AG04450 (cell line): Measurements from ENCODE around the gene ZNF142. TPM values are rescaled to one million over a fixed set of nuclear protein-coding genes. Genes with fewer than 3 reads are reported as not detected.

ENCODE experiments used
- CTCF ChIA-PET: fragments of 300-600, 350-600 bp; formaldehyde crosslinking; extraction: SDS; loops from one replicate; lab custom pipeline; 2022; ENCODE audit warnings: antibody characterized with exemption, inconsistent platforms; lab: Charles Lee
- POLR2A ChIA-PET: fragments of 350-600 bp; formaldehyde crosslinking; extraction: SDS; loops from one replicate; lab custom pipeline; 2021; ENCODE audit warnings: antibody characterized with exemption, inconsistent platforms; lab: Yijun Ruan, JAX
- DNase-seq: peaks from one replicate; pipeline ENCODE4 v3.0.0-alpha.2; 2011; ENCODE audit warnings: low read depth, low spot score
- H3K27ac ChIP-seq: one replicate; pipeline ENCODE4 v1.5.1; 2012; ENCODE audit warnings: low read depth, low read length, control low read depth
- H3K27me3 ChIP-seq: one replicate; pipeline ENCODE4 v1.6.0; 2012; ENCODE audit warnings: low read length; ENCODE audit not compliant: control insufficient read depth, insufficient read depth
- H3K4me3 ChIP-seq: 2 replicates; pipeline ENCODE4 v1.5.1; 2011; ENCODE audit warnings: mild to moderate bottlenecking, low read depth, low read length, control low read depth
- H3K9me3 ChIP-seq: 2 replicates; pipeline ENCODE4 v1.5.1; 2012; ENCODE audit warnings: low read length; ENCODE audit not compliant: control insufficient read depth, insufficient read depth
- CTCF ChIP-seq: IDR thresholded peaks from 2 replicates; pipeline ENCODE4 v1.5.1; 2011; ENCODE audit warnings: low read depth, low read length, control low read depth, inconsistent platforms
- polyA plus RNA-seq: library from polyadenylated mRNA; depleted of rRNA; stranded (reverse); fragments of >200 nt; gene quantifications from 2 replicates; pipeline ENCODE4 v1.2.3, GENCODE V29; 2011

Gene ZNF142
- polyA plus RNA-seq, 1 experiment, result 3.5 TPM

GRCh38 chr2:218627939-218628338, 31.5 kb downstream of the ZNF142 start:
- Histone ChIP-seq H3K4me3 (no peak overlapping the region), H3K9me3 (no peaks in the 10 kb centered on the region), H3K27ac (no peak overlapping the region), H3K27me3 (no peaks in the 10 kb centered on the region)
- ChIA-PET CTCF (interaction anchor here (1.2 kb wide), 1 partner anchor 20 kb away, joined by 6 read pairs; no protein-coding TSS in a partner anchor), POLR2A (interaction anchor here (0.9 kb wide), 1 partner anchor 32 kb away, joined by 3 read pairs; the partner anchor contains the start of genes BCS1L and ZNF142)
- DNase-seq, result no peak
- no peak for TF ChIP-seq CTCF

DNA sequence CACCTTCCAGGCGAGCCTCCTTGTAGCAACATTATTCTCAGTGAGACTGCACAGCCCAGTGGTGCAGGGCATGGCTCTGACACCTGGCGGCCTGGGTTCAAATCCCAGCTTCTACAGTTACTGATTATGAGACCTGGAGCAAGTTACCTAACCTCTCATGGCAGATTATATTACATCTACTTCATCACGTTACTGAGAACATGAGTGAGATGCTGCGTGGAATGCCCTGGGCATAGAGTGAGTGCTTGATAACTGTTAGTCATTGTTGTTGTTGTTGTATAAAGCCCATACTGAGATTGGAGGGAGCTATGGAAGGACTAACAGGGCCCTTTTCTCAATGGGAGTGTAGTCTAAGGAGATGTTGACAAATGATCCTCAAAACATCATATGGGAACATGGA, 33.1 kb downstream of the ZNF142 start:
- no peak for TF ChIP-seq CTCF
- ChIA-PET CTCF (no interaction called here), POLR2A (interaction anchor here (0.7 kb wide), 1 partner anchor 20 kb away, joined by 3 read pairs; no protein-coding TSS in a partner anchor)
- Histone ChIP-seq H3K27me3 (no peaks in the 10 kb centered on the region), H3K4me3 (no peak overlapping the region), H3K27ac (no peak overlapping the region), H3K9me3 (no peaks in the 10 kb centered on the region)
- no peak for DNase-seq

DNA sequence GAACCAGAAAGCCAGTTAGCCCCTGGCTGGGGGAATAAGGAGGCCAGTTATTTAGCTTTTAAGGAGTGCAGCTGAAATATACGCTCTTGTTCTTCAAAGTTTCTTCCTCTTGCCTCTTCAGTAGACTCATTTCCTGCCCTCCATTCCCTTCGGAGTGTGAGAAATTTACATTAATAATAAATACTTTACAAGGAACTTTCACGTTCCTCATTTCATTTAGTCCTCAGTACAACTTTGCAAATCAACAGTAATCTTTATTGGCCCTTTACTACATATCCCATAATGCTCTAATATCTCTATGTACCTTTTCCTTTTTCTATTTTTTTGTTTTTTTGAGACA, 36.1 kb downstream of the ZNF142 start:
- no peaks in the 10 kb centered on the region for H3K9me3 ChIP-seq
- no peaks in the 10 kb centered on the region for H3K27me3 ChIP-seq
- CTCF ChIA-PET, result no interaction called here
- no peak overlapping the region for H3K4me3 ChIP-seq
- H3K27ac ChIP-seq, result no peak overlapping the region
- POLR2A ChIA-PET, result interaction anchor here (0.9 kb wide), 1 partner anchor 15 kb away, joined by 4 read pairs; the partner anchor contains the start of gene PLCD4
- no peak for DNase-seq
- TF ChIP-seq CTCF, result no peak

GRCh38 chr2:218622606-218623365, 36.6 kb downstream of the ZNF142 start:
- no peak for TF ChIP-seq CTCF
- Histone ChIP-seq H3K27me3 (no peaks in the 10 kb centered on the region), H3K4me3 (no peak overlapping the region), H3K9me3 (no peaks in the 10 kb centered on the region), H3K27ac (no peak overlapping the region)
- ChIA-PET CTCF (interaction anchor here (0.7 kb wide), 1 partner anchor 28 kb away, joined by 4 read pairs; no protein-coding TSS in a partner anchor), POLR2A (interaction anchor here (0.9 kb wide), 1 partner anchor 15 kb away, joined by 4 read pairs; the partner anchor contains the start of gene PLCD4)
- no peak for DNase-seq

DNA sequence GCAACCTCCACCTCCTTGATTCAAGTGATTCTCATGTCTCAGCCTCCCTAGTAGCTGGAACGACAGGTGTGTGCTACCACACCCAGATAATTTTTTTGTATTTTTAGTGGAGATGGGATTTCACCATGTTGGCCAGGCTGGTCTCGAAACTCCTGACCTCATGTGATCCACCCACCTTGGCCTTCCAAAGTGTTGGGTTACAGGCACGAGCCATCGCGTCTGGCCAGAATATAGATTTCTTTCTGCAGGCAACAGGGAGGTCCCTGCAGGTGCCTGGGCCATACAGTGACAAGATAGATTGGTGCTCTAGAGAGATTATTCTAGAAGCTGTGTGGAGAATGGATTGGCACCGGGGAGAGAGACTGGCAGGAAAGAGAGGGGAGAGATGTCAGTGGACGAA, 38.4 kb downstream of the ZNF142 start:
- ChIA-PET POLR2A (no interaction called here), CTCF (interaction anchor here (0.7 kb wide), 1 partner anchor 23 kb away, joined by 11 read pairs; no protein-coding TSS in a partner anchor)
- DNase-seq, result no peak
- no peak overlapping the region for H3K27ac ChIP-seq
- TF ChIP-seq CTCF, result no peak
- no peaks in the 10 kb centered on the region for H3K9me3 ChIP-seq
- H3K4me3 ChIP-seq, result no peak overlapping the region
- no peaks in the 10 kb centered on the region for H3K27me3 ChIP-seq
